ENCODE measurements around the gene B4GALNT1. TPM values are rescaled to one million over a fixed set of nuclear protein-coding genes. Genes with fewer than 3 reads are reported as not detected.

B4GALNT1 gene
- total RNA-seq, 4 donors from 2014 or later, result 0.88 to 7.9 (median 2.2) TPM

DNA sequence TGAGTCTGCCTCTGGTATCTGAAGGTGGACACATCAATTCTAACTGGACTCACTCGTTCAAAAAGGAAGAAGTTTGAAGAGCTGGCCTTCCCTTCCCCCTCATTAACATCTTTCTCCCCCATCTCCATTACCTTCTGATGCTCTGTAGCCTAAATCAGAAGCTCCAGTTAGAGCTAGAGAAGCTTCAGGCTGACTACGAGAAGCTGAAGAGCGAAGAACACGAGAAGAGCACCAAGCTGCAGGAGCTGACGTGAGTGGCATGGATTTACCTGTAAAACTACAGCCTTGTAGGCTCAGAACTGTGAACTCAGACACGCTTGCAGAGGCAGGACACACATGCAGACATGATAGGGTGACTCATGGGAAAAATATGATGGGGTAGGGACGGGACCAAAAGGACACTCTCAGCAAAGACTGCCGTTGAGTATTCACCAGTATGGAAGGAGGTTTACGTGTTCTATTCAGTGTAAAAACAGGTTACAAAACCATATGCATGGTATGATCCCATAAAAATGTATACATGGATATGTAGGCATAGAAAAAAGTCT lies 56.3 kb downstream of the B4GALNT1 start:
- Histone ChIP-seq H3K4me1 (no peaks in the 10 kb centered on the region), H3K9me3 (no peaks in the 10 kb centered on the region), H3K27me3 (no peaks in the 10 kb centered on the region), H3K27ac (no peak overlapping the region), H3K36me3 (no peaks in the 10 kb centered on the region), H3K4me3 (replicated peaks in 1 of 3) (no peak overlapping the region)
- TF ChIP-seq, protein P1, sequence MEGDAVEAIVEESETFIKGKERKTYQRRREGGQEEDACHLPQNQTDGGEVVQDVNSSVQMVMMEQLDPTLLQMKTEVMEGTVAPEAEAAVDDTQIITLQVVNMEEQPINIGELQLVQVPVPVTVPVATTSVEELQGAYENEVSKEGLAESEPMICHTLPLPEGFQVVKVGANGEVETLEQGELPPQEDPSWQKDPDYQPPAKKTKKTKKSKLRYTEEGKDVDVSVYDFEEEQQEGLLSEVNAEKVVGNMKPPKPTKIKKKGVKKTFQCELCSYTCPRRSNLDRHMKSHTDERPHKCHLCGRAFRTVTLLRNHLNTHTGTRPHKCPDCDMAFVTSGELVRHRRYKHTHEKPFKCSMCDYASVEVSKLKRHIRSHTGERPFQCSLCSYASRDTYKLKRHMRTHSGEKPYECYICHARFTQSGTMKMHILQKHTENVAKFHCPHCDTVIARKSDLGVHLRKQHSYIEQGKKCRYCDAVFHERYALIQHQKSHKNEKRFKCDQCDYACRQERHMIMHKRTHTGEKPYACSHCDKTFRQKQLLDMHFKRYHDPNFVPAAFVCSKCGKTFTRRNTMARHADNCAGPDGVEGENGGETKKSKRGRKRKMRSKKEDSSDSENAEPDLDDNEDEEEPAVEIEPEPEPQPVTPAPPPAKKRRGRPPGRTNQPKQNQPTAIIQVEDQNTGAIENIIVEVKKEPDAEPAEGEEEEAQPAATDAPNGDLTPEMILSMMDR (IDR thresholded peaks at IDR 0.05), result no peak
- TF ChIP-seq POLR2A (IDR thresholded peaks at IDR 0.05), result no peak
- DNase-seq, result no peak
- intact Hi-C loops (cut with DNase I), result no loop called here
- 87 to 91% methylated on average over 9 of the region's 9 CpGs for WGBS, 2 donors

Other genes with a start within 250 kb of the B4GALNT1 start
- gene R3HDM2, start 202.2 kb downstream of the B4GALNT1 start, total RNA-seq, result 10 to 100 TPM; 30.7 to 40.8 (median 35.5) TPM
- under 1 TPM in 3 of 4 donors, not detected in 1; 0.33 to 0.63 (median 0.54) TPM for gene INHBC, start 198.4 kb downstream of the B4GALNT1 start, total RNA-seq
- not detected for gene INHBE, start 177.9 kb downstream of the B4GALNT1 start, total RNA-seq
- 1 to 10 TPM in 3 of 4 donors, not detected in 1; 1.1 to 2.2 (median 1.6) TPM for gene GLI1, start 173.4 kb downstream of the B4GALNT1 start, total RNA-seq
- 1 to 10 TPM; 3.2 to 6.3 (median 4.6) TPM for gene ARHGAP9, start 153.3 kb downstream of the B4GALNT1 start, total RNA-seq
- 100 to 1,000 TPM in 2 of 4 donors, 10 to 100 TPM in 2; 55.2 to 173 (median 97.8) TPM for gene MARS1, start 145.1 kb downstream of the B4GALNT1 start, total RNA-seq
- gene DDIT3, start 112.7 kb downstream of the B4GALNT1 start, total RNA-seq, result 10 to 100 TPM; 44.5 to 71.3 (median 53.8) TPM
- 10 to 100 TPM; 18.9 to 59.7 (median 51.9) TPM for gene MBD6, start 110.4 kb downstream of the B4GALNT1 start, total RNA-seq
- 100 to 1,000 TPM; 164 to 199 (median 193) TPM for gene DCTN2, start 86.0 kb downstream of the B4GALNT1 start, total RNA-seq
- under 1 TPM; 0.34 to 0.67 (median 0.51) TPM for gene KIF5A, start 83.2 kb downstream of the B4GALNT1 start, total RNA-seq
- 10 to 100 TPM; 29.6 to 82.6 (median 59.2) TPM for gene PIP4K2C, start 42.0 kb downstream of the B4GALNT1 start, total RNA-seq
- 10 to 100 TPM; 29.2 to 42.0 (median 33.9) TPM for gene DTX3, start 28.4 kb downstream of the B4GALNT1 start, total RNA-seq
- 10 to 100 TPM in 1 of 4 donors, 1 to 10 TPM in 3; 3.3 to 25.8 (median 3.9) TPM for gene ARHGEF25, start 21.8 kb downstream of the B4GALNT1 start, total RNA-seq
- 100 to 1,000 TPM; 262 to 393 (median 286) TPM for gene OS9, start 60.9 kb upstream of the B4GALNT1 start, total RNA-seq
- 1 to 10 TPM in 1 of 4 donors, under 1 TPM in 3; 0.45 to 1.3 (median 0.80) TPM for gene AGAP2, start 105.5 kb upstream of the B4GALNT1 start, total RNA-seq
- gene TSPAN31, start 111.8 kb upstream of the B4GALNT1 start, total RNA-seq, result 100 to 1,000 TPM; 110 to 166 (median 137) TPM
- 100 to 1,000 TPM in 3 of 4 donors, 10 to 100 TPM in 1; 95.2 to 137 (median 113) TPM for gene CDK4, start 119.1 kb upstream of the B4GALNT1 start, total RNA-seq
- 10 to 100 TPM; 17.5 to 25.1 (median 21.4) TPM for gene MARCHF9, start 121.9 kb upstream of the B4GALNT1 start, total RNA-seq
- gene CYP27B1, start 133.9 kb upstream of the B4GALNT1 start, total RNA-seq, result 10 to 100 TPM in 2 of 4 donors, 1 to 10 TPM in 2; 2.7 to 13.0 (median 10.0) TPM
- 10 to 100 TPM in 3 of 4 donors, 1 to 10 TPM in 1; 7.9 to 24.5 (median 13.1) TPM for gene METTL1, start 138.9 kb upstream of the B4GALNT1 start, total RNA-seq
- 10 to 100 TPM; 12.1 to 20.4 (median 16.5) TPM for gene EEF1AKMT3, start 139.4 kb upstream of the B4GALNT1 start, total RNA-seq
- gene TSFM, start 149.6 kb upstream of the B4GALNT1 start, total RNA-seq, result 10 to 100 TPM; 19.4 to 32.0 (median 25.5) TPM
- 10 to 100 TPM in 1 of 4 donors, 1 to 10 TPM in 3; 5.1 to 15.7 (median 7.8) TPM for gene AVIL, start 185.5 kb upstream of the B4GALNT1 start, total RNA-seq
- gene CTDSP2, start 213.5 kb upstream of the B4GALNT1 start, total RNA-seq, result 100 to 1,000 TPM in 3 of 4 donors, 10 to 100 TPM in 1; 91.5 to 190 (median 138) TPM

All from thyroid gland (tissue), 4 donors.